Posterior cingulate gyrus (tissue), 11 donors: ENCODE data around the gene OSBPL5.

Experiments used
- DNase-seq, 10 donors: peaks; one replicate each; pipeline versions ENCODE4 v3.0.0 to v3.0.0-alpha.2; 2020 to 2021; ENCODE audit warnings: mixed read lengths in 3 of 10
- intact Hi-C: fragments of 100-400 bp; cut with DNase I; formaldehyde crosslinking; loops from one replicate; pipeline ENCODE4 v1.15.1; 2023

The OSBPL5 gene

GRCh38 chr11:3052109-3052479 lies 113.0 kb downstream of the OSBPL5 start:
- DNase-seq: peak in 1 of 10 donors; percentile 59
- intact Hi-C loops: loop anchor here (5.0 to 10.0 kb wide), 2 partner anchors 40 to 113 kb away; partner anchors contain the start of gene OSBPL5

- peak in 3 of 10 donors; percentile 48 to 91 (median 69) for DNase-seq
- intact Hi-C loops: loop anchor here (5.0 to 10.0 kb wide), 2 partner anchors 41 to 113 kb away; partner anchors contain the start of gene OSBPL5
These were observed 113.7 kb downstream of the OSBPL5 start for GRCh38 chr11:3051196-3052108.

- intact Hi-C loops: loop anchor here (5.0 to 10.0 kb wide), 2 partner anchors 42 to 114 kb away; partner anchors contain the start of gene OSBPL5
- DNase-seq: peak in 3 of 10 donors; percentile 29 to 72 (median 65)
These were observed 114.5 kb downstream of the OSBPL5 start for GRCh38 chr11:3050386-3051195.

GRCh38 chr11:3049430-3050243 lies 115.5 kb downstream of the OSBPL5 start:
- DNase-seq: peak; percentile 83 to 99 (median 90)
- intact Hi-C loops: loop anchor here (5.0 to 10.0 kb wide), 2 partner anchors 43 to 115 kb away; partner anchors contain the start of gene OSBPL5

GRCh38 chr11:3047637-3048036 lies 117.5 kb downstream of the OSBPL5 start:
- peak in 2 of 10 donors; percentile 67 to 75 for DNase-seq
- intact Hi-C loops: no loop called here

- DNase-seq: peak in 1 of 10 donors; percentile 55
- intact Hi-C loops: no loop called here
These were observed 118.5 kb downstream of the OSBPL5 start for GRCh38 chr11:3046641-3047040.

- peak in 2 of 10 donors; percentile 80 to 88 for DNase-seq
- intact Hi-C loops: no loop called here
These were observed 118.9 kb downstream of the OSBPL5 start for GRCh38 chr11:3046190-3046589.

GRCh38 chr11:3044915-3045314 lies 120.2 kb downstream of the OSBPL5 start:
- intact Hi-C loops: no loop called here

GRCh38 chr11:3044004-3044403 lies 121.1 kb downstream of the OSBPL5 start:
- intact Hi-C loops: no loop called here
- DNase-seq: peak in 2 of 10 donors; percentile 66 to 77

More at GRCh38 chr11:3044915-3045314, 120.2 kb downstream of the OSBPL5 start:
- DNase-seq: peak in 1 of 10 donors; percentile 63

GRCh38 chr11:3043315-3043871 lies 121.7 kb downstream of the OSBPL5 start:
- intact Hi-C loops: no loop called here
- peak in 8 of 10 donors; percentile 38 to 89 (median 56) for DNase-seq

GRCh38 chr11:3042496-3043314 lies 122.4 kb downstream of the OSBPL5 start:
- intact Hi-C loops: no loop called here

GRCh38 chr11:3041699-3042441 lies 123.2 kb downstream of the OSBPL5 start:
- peak in 2 of 10 donors; percentile 46 to 63 for DNase-seq
- intact Hi-C loops: no loop called here

More at GRCh38 chr11:3042496-3043314, 122.4 kb downstream of the OSBPL5 start:
- peak in 1 of 10 donors; percentile 73 for DNase-seq

GRCh38 chr11:3040881-3041280 lies 124.2 kb downstream of the OSBPL5 start:
- peak in 1 of 10 donors; percentile 37 for DNase-seq
- intact Hi-C loops: no loop called here

- no peak for DNase-seq
- intact Hi-C loops: loop anchor here (1.0 to 2.0 kb wide), 2 partner anchors 53 to 179 kb away; no protein-coding TSS in a partner anchor
These were observed 127.2 kb downstream of the OSBPL5 start for GRCh38 chr11:3037945-3038271.
